GM12874 (cell line): ENCODE results near the gene ARHGAP32.

Source experiments
- TF ChIP-seq, protein P1 (sequence below): IDR thresholded peaks from 2 replicates; pipeline ENCODE4 v1.5.1; 2011; ENCODE audit warnings: low read depth, mild to moderate bottlenecking, control low read depth, low read length, moderate library complexity; ENCODE audit not compliant: insufficient read depth

ARHGAP32 gene

DNA sequence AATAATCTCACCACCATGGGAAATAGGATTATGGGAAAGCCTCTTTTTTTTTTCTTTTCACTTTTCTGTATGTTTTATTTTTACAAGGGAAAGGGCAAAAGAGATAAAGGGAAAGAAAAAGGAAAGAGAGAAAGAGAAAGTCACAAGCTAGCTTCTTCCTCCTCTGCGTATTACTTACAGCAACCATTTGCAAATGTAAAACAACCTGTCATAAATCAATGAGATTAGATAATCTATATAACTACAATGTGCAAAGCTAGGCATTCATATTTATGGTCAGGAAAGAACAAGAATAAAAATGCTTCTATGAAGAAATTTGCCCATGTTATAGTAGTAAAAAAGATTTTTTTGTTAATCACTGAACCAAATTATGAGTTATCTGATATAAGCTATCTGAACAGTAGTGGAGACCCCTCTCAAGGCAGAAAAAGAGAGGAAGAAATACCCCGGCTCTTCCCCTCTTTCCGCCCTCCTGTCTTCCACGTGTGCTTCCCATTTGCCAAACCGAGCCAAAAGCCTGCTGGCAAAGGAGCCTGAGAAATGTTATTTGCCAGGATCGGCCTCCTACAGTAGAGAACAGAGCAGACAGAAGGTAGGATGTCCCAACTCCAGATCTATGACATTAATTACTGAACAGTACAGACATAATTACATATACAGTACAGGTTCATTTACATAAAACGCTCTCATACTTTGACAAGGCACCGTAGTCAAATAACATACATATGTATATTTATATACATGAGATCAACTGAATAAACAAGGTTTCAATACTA lies 50.2 kb downstream of the ARHGAP32 start:
- TF ChIP-seq, protein P1, sequence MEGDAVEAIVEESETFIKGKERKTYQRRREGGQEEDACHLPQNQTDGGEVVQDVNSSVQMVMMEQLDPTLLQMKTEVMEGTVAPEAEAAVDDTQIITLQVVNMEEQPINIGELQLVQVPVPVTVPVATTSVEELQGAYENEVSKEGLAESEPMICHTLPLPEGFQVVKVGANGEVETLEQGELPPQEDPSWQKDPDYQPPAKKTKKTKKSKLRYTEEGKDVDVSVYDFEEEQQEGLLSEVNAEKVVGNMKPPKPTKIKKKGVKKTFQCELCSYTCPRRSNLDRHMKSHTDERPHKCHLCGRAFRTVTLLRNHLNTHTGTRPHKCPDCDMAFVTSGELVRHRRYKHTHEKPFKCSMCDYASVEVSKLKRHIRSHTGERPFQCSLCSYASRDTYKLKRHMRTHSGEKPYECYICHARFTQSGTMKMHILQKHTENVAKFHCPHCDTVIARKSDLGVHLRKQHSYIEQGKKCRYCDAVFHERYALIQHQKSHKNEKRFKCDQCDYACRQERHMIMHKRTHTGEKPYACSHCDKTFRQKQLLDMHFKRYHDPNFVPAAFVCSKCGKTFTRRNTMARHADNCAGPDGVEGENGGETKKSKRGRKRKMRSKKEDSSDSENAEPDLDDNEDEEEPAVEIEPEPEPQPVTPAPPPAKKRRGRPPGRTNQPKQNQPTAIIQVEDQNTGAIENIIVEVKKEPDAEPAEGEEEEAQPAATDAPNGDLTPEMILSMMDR: no peak

DNA sequence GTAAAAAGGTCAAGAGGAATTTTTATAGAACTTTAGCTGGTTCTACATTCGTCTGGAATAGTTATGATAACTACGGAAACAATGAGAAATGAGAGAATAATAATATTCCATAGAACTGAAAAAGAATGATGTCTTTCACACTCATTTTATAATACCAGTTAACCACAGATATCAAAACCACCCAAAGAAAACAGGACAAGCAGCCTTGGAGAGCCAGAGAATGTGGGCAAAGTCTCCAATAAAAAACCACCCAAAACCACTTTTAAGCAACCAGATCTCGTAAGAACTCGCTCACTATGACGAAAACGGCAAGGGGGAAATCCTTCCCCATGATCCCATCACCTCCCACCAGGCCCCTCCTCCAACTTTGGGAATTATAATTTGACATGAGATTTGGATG lies 60.8 kb downstream of the ARHGAP32 start:
- TF ChIP-seq, protein P1: no peak

DNA sequence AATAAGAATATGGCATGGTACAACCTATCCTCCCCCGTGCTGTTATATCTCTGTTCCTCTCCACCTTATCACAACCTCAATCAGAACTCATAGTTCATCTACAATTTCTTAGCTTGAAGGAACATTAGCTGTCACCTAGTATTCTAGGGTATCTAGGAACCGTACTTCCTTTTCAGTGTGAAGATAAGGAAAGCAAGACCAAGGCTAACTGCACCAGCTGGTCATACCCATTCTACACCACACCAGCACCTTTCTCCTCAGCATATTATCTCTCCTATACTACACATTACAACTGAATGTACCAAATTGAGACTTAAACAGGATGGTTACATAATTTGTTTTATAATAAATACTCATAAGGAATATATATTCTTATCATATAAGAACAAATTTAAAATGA lies 73.1 kb downstream of the ARHGAP32 start:
- TF ChIP-seq, protein P1: no peak

DNA sequence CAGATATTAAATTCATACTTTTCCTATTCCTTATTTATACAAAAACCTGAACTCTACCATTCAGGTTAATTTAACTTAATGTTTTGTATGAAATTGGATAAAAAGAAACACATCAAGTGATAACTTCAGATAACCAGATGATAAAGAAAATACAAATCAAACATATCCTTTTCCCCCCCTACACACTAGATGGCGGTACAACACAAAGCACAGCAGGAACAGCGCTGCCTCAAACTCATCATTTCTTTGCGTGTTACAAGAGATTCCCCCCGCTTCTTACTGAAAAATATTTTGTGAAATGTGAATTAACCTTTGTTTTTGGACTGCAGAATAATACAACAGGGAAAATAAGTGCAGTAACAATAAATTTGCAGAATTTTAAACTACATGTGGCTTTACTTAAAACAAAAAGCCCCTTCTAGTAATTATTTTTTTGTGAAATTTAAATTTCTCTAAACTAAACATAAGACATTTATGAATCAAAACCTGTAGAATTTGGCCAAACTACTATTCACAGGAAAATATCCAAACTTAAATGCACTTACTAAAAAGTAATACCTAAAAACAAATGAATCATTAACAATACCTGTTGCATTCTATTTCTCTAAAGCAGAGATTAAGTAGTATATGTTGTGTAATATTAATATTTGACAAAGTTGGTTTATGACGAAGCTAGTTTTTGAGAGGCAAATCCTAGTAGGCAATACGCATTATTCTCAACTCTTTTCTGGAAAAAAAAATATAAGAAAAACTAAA lies 74.4 kb downstream of the ARHGAP32 start:
- TF ChIP-seq, protein P1: peak; percentile 56; the same call in 1 of the 2 replicates

DNA sequence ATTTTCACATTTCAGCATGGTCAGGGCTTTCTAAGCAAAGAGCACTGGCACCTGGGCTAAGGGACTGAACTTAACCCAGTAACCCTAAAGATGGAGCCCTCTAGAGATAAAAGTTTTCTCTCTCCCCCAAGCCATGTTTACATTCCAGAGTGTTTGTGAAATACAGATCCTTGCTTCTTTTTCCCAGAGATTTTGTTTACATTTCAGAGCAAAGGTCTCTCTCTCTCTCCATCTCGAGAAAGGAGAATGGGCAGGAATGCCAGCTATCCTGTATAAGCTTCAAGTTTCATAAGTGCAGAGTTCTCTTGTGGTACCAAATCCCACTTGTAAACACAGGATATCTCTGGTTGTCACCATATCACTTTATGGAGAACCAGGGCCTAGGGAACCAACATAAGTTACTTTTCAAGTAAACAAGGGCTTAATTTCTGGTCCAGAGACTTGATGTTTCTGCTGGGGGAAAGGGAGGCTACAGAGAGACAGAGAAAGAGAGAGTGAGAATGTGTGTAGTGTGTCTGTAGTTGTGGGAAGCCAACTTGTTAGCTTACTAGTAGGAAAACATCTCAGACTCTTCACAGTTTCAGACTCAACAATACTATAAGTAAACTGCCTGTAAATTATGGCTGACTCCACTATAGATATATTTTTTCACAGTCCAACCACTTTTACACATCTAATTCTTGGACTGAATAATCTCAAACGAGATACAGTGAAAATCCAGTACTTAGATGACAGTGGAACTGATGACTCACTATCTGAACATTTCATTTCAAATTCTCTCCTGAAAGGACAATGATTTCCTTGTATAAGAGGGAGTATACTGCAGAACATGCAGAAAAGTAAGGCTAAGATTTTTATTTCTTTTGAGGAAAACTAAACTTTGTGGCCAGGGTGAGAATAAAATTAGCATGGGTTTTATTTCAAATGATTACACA lies 76.2 kb downstream of the ARHGAP32 start:
- TF ChIP-seq, protein P1: no peak

DNA sequence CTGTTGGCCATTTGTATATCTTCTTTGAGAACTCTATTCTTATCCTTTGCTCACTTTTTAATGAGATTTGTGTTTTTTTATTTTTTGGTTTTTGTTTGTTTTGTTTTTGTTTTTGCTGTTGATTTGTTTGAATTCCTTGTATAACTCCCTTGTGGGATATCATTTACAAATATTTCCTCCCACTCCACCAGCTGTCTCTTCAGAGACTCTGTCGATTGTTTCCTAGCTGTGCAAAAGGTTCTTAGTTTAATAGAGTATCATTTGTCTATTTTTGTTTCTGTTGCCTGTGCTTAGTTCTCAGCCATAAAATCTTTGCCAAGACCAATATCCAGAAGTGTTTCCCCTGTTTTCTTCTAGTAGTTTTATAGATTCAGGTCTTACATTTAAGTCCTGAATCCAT lies 82.4 kb downstream of the ARHGAP32 start:
- TF ChIP-seq, protein P1: no peak

DNA sequence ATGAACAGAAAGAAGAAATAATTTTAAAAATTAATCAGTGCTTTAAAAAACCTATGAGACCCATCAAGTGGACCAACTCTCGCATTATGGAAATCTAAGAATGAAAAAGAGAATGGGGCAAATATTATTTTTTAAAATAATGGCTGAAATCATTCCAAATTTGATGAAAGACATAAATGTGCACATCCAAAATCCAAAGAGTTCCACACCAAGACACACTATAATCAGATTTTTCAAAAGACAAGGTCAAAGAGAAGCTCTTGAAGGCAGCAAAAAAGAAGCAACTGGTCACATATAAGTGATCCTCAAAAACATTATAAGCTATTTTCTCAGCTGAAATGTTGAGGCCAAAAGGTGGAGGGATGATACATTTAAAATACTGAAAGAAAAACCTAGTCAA lies 85.3 kb downstream of the ARHGAP32 start:
- TF ChIP-seq, protein P1: no peak
